Epithelial cell of proximal tubule (primary cell): ENCODE measurements around the gene ASB12. TPM values are rescaled to one million over a fixed set of nuclear protein-coding genes. Genes with fewer than 3 reads are reported as not detected.

Experiments
- DNase-seq: peaks from one replicate; pipeline ENCODE4 v3.0.0-alpha.2; 2011; ENCODE audit warnings: low read depth
- H3K4me3 ChIP-seq: 2 replicates; pipeline ENCODE4 v1.5.1; 2011; ENCODE audit warnings: low read depth, mild to moderate bottlenecking, low read length
- CTCF ChIP-seq: conservative IDR thresholded peaks from 2 replicates; pipeline ENCODE4 v1.5.1; 2012; ENCODE audit warnings: low read depth, mild to moderate bottlenecking, low read length
- total RNA-seq: library from RNA; depleted of rRNA; stranded (reverse); fragments of >200 nt; gene quantifications from 2 replicates; pipeline ENCODE4 v1.2.3, GENCODE V29; 2015

Gene ASB12
- total RNA-seq, 1 donor from 2014 or later, result not detected

- TF ChIP-seq CTCF, result no peak
- DNase-seq, result no peak
- H3K4me3 ChIP-seq, result no peak overlapping the region
Observed at GRCh38 chrX:64195862-64196261, 34.5 kb downstream of the ASB12 start.

GRCh38 chrX:64192673-64193072 lies 37.7 kb downstream of the ASB12 start:
- no peak for TF ChIP-seq CTCF
- DNase-seq, result no peak
- no peak overlapping the region for H3K4me3 ChIP-seq

- TF ChIP-seq CTCF, result no peak
- no peak overlapping the region for H3K4me3 ChIP-seq
- no peak for DNase-seq
Observed at GRCh38 chrX:64192040-64192439, 38.4 kb downstream of the ASB12 start.

- DNase-seq, result no peak
- TF ChIP-seq CTCF, result no peak
- H3K4me3 ChIP-seq, result no peak overlapping the region
Observed at GRCh38 chrX:64191281-64192010, 39.0 kb downstream of the ASB12 start.

- TF ChIP-seq CTCF, result no peak
- no peak for DNase-seq
- no peak overlapping the region for H3K4me3 ChIP-seq
Observed at GRCh38 chrX:64190136-64190740, 40.2 kb downstream of the ASB12 start.

GRCh38 chrX:64188901-64189300 lies 41.5 kb downstream of the ASB12 start:
- H3K4me3 ChIP-seq, result no peak overlapping the region
- TF ChIP-seq CTCF, result no peak

GRCh38 chrX:64187762-64188150 lies 42.7 kb downstream of the ASB12 start:
- no peak for TF ChIP-seq CTCF
- H3K4me3 ChIP-seq, result no peak overlapping the region
- no peak for DNase-seq

More at GRCh38 chrX:64188901-64189300, 41.5 kb downstream of the ASB12 start:
- no peak for DNase-seq
